Skin epidermis (tissue), 12 donors: ENCODE data around the gene RDH14.
A peak's percentile ranks its signal among the peaks of the same experiment; 100 is the strongest.

Experiments used
- H3K27ac ChIP-seq, 21 experiments: fragments of 200-600 bp; sonication (generic) in 11 of 21; one replicate each; pipeline ENCODE4 v1.5.0; 2020; ENCODE audit warnings: mild to moderate bottlenecking in 3 of 21, inconsistent platforms in 2 of 21, moderate library complexity in 2 of 21
- H3K4me3 ChIP-seq, 7 experiments: fragments of 200-600 bp; sonication (generic) in 2 of 7; one replicate each; pipeline ENCODE4 v1.5.0; 2020; ENCODE audit warnings: inconsistent platforms in 2 of 7, mild to moderate bottlenecking in 2 of 7, moderate library complexity in 1 of 7

Gene RDH14

GRCh38 chr2:18578033-18578432 is 17.6 kb upstream of the RDH14 start:
- H3K4me3 ChIP-seq = no peak overlapping the region

GRCh38 chr2:18566145-18566769 is 5.8 kb upstream of the RDH14 start:
- no peak overlapping the region for H3K4me3 ChIP-seq
- no peak overlapping the region for H3K27ac ChIP-seq

More at GRCh38 chr2:18578033-18578432, 17.6 kb upstream of the RDH14 start:
- H3K27ac ChIP-seq = no peak overlapping the region

- Histone ChIP-seq H3K4me3 (peak overlapping the region; percentile 81 to 97 (median 93)), H3K27ac (peak overlapping the region in 19 of 21 experiments; percentile 92 to 100 (median 97))
These were observed 288 bp upstream of the RDH14 start for GRCh38 chr2:18560797-18561085.

GRCh38 chr2:18559531-18560030 is 872 bp downstream of the RDH14 start:
- Histone ChIP-seq H3K4me3 (peak overlapping the region; percentile 81 to 97 (median 93)), H3K27ac (peak overlapping the region; percentile 92 to 100 (median 97))

- H3K4me3 ChIP-seq = no peak overlapping the region
These were observed 2.0 kb downstream of the RDH14 start for GRCh38 chr2:18558458-18558857.

GRCh38 chr2:18557121-18557520 is 3.3 kb downstream of the RDH14 start:
- H3K4me3 ChIP-seq = no peak overlapping the region
- no peak overlapping the region for H3K27ac ChIP-seq

More at GRCh38 chr2:18558458-18558857, 2.0 kb downstream of the RDH14 start:
- H3K27ac ChIP-seq = peak overlapping the region in 1 of 21 experiments; percentile 98

- Histone ChIP-seq H3K4me3 (no peak overlapping the region), H3K27ac (no peak overlapping the region)
These were observed 7.9 kb downstream of the RDH14 start for GRCh38 chr2:18552351-18553077.

- Histone ChIP-seq H3K4me3 (no peak overlapping the region), H3K27ac (no peak overlapping the region)
These were observed 8.8 kb downstream of the RDH14 start for GRCh38 chr2:18551623-18552022.

GRCh38 chr2:18551169-18551568 is 9.3 kb downstream of the RDH14 start:
- no peak overlapping the region for H3K4me3 ChIP-seq
- H3K27ac ChIP-seq = no peak overlapping the region

GRCh38 chr2:18550433-18550832 is 10.0 kb downstream of the RDH14 start:
- Histone ChIP-seq H3K27ac (no peak overlapping the region), H3K4me3 (no peak overlapping the region)

- no peak overlapping the region for H3K4me3 ChIP-seq
- no peak overlapping the region for H3K27ac ChIP-seq
These were observed 11.4 kb downstream of the RDH14 start for GRCh38 chr2:18549083-18549482.

- H3K4me3 ChIP-seq = no peak overlapping the region
- H3K27ac ChIP-seq = no peak overlapping the region
These were observed 11.8 kb downstream of the RDH14 start for GRCh38 chr2:18548621-18549020.

- Histone ChIP-seq H3K27ac (no peak overlapping the region), H3K4me3 (no peak overlapping the region)
These were observed 13.9 kb downstream of the RDH14 start for GRCh38 chr2:18546567-18546966.

GRCh38 chr2:18545384-18545783 is 15.1 kb downstream of the RDH14 start:
- no peak overlapping the region for H3K27ac ChIP-seq
- H3K4me3 ChIP-seq = no peak overlapping the region

- Histone ChIP-seq H3K4me3 (no peak overlapping the region), H3K27ac (no peak overlapping the region)
These were observed 16.3 kb downstream of the RDH14 start for GRCh38 chr2:18544171-18544570.

GRCh38 chr2:18540872-18541271 is 19.6 kb downstream of the RDH14 start:
- no peak overlapping the region for H3K27ac ChIP-seq
- H3K4me3 ChIP-seq = no peak overlapping the region

- H3K27ac ChIP-seq = no peak overlapping the region
These were observed 23.8 kb downstream of the RDH14 start for GRCh38 chr2:18536697-18537096.

GRCh38 chr2:18536100-18536499 is 24.4 kb downstream of the RDH14 start:
- Histone ChIP-seq H3K27ac (no peak overlapping the region), H3K4me3 (no peak overlapping the region)

More at GRCh38 chr2:18536697-18537096, 23.8 kb downstream of the RDH14 start:
- no peak overlapping the region for H3K4me3 ChIP-seq

- Histone ChIP-seq H3K4me3 (no peak overlapping the region), H3K27ac (no peak overlapping the region)
These were observed 29.3 kb downstream of the RDH14 start for GRCh38 chr2:18531194-18531593.

GRCh38 chr2:18527822-18528221 is 32.6 kb downstream of the RDH14 start:
- Histone ChIP-seq H3K4me3 (no peak overlapping the region), H3K27ac (no peak overlapping the region)

- Histone ChIP-seq H3K27ac (no peak overlapping the region), H3K4me3 (no peak overlapping the region)
These were observed 33.1 kb downstream of the RDH14 start for GRCh38 chr2:18527326-18527725.
